Amygdala (tissue), 56 donors: Measurements from ENCODE around the gene LGALS7B.

ENCODE experiments used
- DNase-seq, 56 donors: peaks; one replicate each; lab custom pipeline; 2025; lab: John Stamatoyannopoulos, UW

Gene LGALS7B

DNA sequence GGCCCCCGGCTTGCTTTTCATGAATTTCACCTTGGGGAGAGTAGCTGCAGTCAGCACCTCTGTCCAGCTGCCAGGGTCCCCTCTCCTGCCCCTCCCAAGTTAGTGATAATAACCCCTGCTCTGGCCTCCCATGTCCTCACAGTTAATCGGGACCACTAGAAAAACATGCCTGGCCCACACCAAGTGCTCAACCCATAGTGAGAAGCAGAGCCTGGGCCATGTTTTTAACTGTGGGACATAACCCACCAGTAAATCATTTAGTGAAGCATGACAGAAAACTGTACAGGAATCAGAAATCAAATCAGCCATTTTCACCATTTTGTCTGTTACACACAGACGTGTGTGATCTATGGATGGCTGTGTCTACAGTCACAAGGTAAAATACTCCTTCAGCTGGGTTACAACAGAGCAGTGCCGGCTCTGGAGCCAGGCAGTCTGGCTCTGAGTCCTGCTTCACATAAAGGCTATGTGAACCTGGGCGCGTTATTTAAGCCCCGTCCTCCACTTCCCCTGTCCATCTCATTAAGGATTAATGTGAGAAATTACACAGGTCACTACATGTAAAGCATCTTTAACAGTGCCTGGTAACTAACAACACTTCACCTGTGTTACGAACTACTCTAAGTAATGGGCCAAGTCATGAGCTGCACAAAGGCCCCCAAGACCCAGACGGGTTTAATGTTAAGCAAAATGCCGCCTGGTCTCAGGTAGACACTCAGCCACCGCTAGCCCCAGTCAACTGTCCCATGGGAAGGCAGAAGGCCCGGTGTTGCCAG, 50.2 kb downstream of the LGALS7B start:
- no peak for DNase-seq

DNA sequence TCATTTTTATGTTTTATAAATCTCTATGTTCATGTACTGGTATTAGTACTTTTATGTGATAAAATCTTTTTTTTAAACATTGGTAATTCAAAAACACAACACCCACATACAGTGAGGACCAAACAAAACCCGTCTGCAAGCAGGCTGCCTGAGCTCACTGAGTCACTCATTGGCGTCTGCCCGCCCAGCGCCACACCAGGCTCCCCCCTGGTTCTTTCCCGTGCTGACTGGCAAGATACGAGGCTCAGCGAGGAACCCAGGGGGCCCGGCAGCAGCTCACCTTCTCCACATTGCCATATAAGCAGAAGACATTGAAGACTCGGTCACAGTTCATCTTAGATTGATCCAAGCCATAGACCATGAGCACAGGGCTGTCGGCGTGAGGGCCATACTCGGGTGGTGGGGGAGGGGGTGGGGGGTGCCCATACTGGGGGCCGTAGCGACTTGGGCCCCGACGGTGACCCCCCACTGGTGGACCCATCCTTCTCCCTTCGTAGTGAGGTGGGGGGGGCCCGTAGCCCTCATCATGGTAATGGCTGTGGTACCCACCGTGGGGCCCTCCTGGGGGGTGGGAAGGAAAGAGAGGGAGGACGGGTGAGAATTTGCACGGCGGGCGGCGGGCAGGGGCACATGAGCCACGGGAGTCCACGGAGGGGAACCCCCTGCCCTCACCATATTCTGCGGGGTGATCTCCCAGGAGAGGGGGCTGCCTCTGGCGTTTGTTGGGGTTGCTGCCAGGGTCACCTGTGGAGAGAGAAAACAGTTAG, 51.0 kb downstream of the LGALS7B start:
- DNase-seq = peak in 2 of 56 donors; percentile 3 to 5

GRCh38 chr19:38840583-38840968, 51.6 kb downstream of the LGALS7B start:
- DNase-seq = no peak
